HepG2 (cell line): ENCODE results near the gene ZG16B. TPM values are rescaled to one million over a fixed set of nuclear protein-coding genes. Genes with fewer than 3 reads are reported as not detected.

ENCODE experiments used
- CBX5 ChIP-seq: sonication (generic); formaldehyde crosslinking; IDR thresholded peaks from 2 replicates; pipeline ENCODE4 v1.4.0; 2020; ENCODE audit warnings: missing genetic modification reagents, borderline replicate concordance
- KDM1A ChIP-seq: IDR thresholded peaks from 2 replicates; pipeline ENCODE4 v1.6.1; 2016; ENCODE audit warnings: missing compliant biosample characterization
- KDM2A ChIP-seq: sonication (generic); formaldehyde crosslinking; IDR thresholded peaks from 2 replicates; pipeline ENCODE4 v1.4.0; 2020; ENCODE audit warnings: low read depth, missing genetic modification reagents, borderline replicate concordance
- MIER2 ChIP-seq: IDR thresholded peaks from 2 replicates; pipeline ENCODE4 v1.6.1; 2016; ENCODE audit warnings: missing biosample characterization, missing genetic modification reagents
- MIXL1 ChIP-seq: IDR thresholded peaks from 2 replicates; pipeline ENCODE4 v1.6.1; 2016
- NR2F1 ChIP-seq, 2 experiments: fragments of 450-650 bp in 1 of 2; formaldehyde crosslinking in 1 of 2; IDR thresholded peaks; 2 replicates each; pipeline versions ENCODE4 v1.5.0 to v1.6.1; 2016 to 2020; ENCODE audit warnings: mild to moderate bottlenecking in 1 of 2, missing compliant biosample characterization in 1 of 2, missing genetic modification reagents in 1 of 2, moderate library complexity in 1 of 2
- RFX3 ChIP-seq: IDR thresholded peaks from 2 replicates; pipeline ENCODE4 v1.6.1; 2016; ENCODE audit warnings: missing biosample characterization, missing genetic modification reagents
- SIX4 ChIP-seq: sonication (generic); formaldehyde crosslinking; IDR thresholded peaks from 2 replicates; pipeline ENCODE4 v1.4.0; 2020; ENCODE audit warnings: missing genetic modification reagents
- WIZ ChIP-seq: sonication (generic); formaldehyde crosslinking; IDR thresholded peaks from 2 replicates; pipeline ENCODE4 v1.5.1; 2020; ENCODE audit warnings: mild to moderate bottlenecking, missing genetic modification reagents
- ZNF567 ChIP-seq: sonication (generic); formaldehyde crosslinking; IDR thresholded peaks from 2 replicates; pipeline ENCODE4 v1.8.1; 2023; ENCODE audit warnings: mild to moderate bottlenecking, missing genetic modification reagents, borderline replicate concordance
- ZNF569 ChIP-seq: sonication (generic); formaldehyde crosslinking; IDR thresholded peaks from 2 replicates; pipeline ENCODE4 v1.5.0; 2020; ENCODE audit warnings: mild to moderate bottlenecking, missing genetic modification reagents, moderate library complexity, borderline replicate concordance
- ZNF713 ChIP-seq: sonication (generic); formaldehyde crosslinking; IDR thresholded peaks from 2 replicates; pipeline ENCODE4 v1.4.0; 2020; ENCODE audit warnings: mild to moderate bottlenecking, missing genetic modification reagents
- polyA plus RNA-seq, 8 experiments: library from polyadenylated mRNA; depleted of rRNA in 3 of 8; stranded (reverse) in 7 of 8; unstranded in 1 of 8; fragments of >200 nt; fragmentation: Illumina TruSeq in 4 of 8; extraction: Trizol in 4 of 8; gene quantifications; 2 replicates each; pipeline versions ENCODE4 v1.2.1 to v1.2.3, GENCODE V29; 2011 to 2016; ENCODE audit warnings: low read depth in 4 of 8, missing spikeins in 1 of 8, mixed read lengths in 1 of 8; ENCODE audit not compliant: insufficient read depth in 1 of 8
- total RNA-seq, 5 experiments: library from RNA; depleted of rRNA; stranded (reverse); fragments of >200 nt; fragmentation: Illumina TruSeq; extraction: Trizol; gene quantifications; 2 replicates each; pipeline ENCODE4 v1.2.3, GENCODE V29; 2016; ENCODE audit warnings: low read depth in 1 of 5
- TF ChIP-seq, protein P1 (sequence below): sonication (generic); formaldehyde crosslinking; IDR thresholded peaks from 2 replicates; pipeline ENCODE4 v1.4.0; 2020; ENCODE audit warnings: missing genetic modification reagents
- TF ChIP-seq, protein P2 (sequence below), 2 experiments: sonication (generic) in 1 of 2; formaldehyde crosslinking in 1 of 2; IDR thresholded peaks; 2 replicates each; pipeline versions ENCODE4 v1.4.0 to v1.6.1; 2018 to 2020; ENCODE audit warnings: missing genetic modification reagents in 2 of 2, borderline replicate concordance in 1 of 2, low read depth in 1 of 2, mild to moderate bottlenecking in 1 of 2, missing biosample characterization in 1 of 2
- TF ChIP-seq, protein P3 (sequence below): sonication (generic); formaldehyde crosslinking; IDR thresholded peaks from 2 replicates; pipeline ENCODE4 v1.4.0; 2020; ENCODE audit warnings: missing genetic modification reagents
- TF ChIP-seq, protein P4 (sequence below): sonication (generic); formaldehyde crosslinking; IDR thresholded peaks from 2 replicates; pipeline ENCODE4 v1.5.1; 2020; ENCODE audit warnings: missing genetic modification reagents, mild to moderate bottlenecking, borderline replicate concordance
- TF ChIP-seq, protein P5 (sequence below): sonication (generic); formaldehyde crosslinking; IDR thresholded peaks from 2 replicates; pipeline ENCODE4 v1.9.0; 2022; ENCODE audit warnings: low read depth, missing genetic modification reagents

ZG16B gene
- total and polyA plus RNA-seq, 2 of the 13 experiments (the other 11 are each of a cell fraction or from before 2014, with no cell fraction given) = 1.5 to 11.3 TPM

DNA sequence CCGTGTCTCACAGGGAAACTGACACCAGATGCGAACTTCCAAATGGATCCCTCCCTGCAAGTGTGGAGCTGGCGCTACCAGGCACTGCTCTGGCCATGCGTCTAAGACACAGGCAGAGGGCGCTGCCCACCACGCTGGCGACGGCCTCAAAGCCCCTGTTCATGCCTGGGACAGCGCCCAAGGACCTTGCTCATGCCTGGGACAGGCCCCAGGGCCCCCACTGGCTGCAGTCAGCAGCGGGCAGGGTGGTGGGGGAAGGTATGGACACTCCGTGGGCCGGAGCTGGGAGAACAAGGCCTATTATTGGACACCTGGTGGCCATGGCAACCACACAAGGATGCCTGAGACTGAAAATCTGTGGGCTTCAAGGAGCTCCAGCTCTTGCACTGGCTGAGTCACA, 8.8 kb downstream of the ZG16B start (continued):
- TF ChIP-seq, protein P1, sequence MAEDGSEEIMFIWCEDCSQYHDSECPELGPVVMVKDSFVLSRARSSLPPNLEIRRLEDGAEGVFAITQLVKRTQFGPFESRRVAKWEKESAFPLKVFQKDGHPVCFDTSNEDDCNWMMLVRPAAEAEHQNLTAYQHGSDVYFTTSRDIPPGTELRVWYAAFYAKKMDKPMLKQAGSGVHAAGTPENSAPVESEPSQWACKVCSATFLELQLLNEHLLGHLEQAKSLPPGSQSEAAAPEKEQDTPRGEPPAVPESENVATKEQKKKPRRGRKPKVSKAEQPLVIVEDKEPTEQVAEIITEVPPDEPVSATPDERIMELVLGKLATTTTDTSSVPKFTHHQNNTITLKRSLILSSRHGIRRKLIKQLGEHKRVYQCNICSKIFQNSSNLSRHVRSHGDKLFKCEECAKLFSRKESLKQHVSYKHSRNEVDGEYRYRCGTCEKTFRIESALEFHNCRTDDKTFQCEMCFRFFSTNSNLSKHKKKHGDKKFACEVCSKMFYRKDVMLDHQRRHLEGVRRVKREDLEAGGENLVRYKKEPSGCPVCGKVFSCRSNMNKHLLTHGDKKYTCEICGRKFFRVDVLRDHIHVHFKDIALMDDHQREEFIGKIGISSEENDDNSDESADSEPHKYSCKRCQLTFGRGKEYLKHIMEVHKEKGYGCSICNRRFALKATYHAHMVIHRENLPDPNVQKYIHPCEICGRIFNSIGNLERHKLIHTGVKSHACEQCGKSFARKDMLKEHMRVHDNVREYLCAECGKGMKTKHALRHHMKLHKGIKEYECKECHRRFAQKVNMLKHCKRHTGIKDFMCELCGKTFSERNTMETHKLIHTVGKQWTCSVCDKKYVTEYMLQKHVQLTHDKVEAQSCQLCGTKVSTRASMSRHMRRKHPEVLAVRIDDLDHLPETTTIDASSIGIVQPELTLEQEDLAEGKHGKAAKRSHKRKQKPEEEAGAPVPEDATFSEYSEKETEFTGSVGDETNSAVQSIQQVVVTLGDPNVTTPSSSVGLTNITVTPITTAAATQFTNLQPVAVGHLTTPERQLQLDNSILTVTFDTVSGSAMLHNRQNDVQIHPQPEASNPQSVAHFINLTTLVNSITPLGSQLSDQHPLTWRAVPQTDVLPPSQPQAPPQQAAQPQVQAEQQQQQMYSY = no peak
- TF ChIP-seq, protein P2, sequence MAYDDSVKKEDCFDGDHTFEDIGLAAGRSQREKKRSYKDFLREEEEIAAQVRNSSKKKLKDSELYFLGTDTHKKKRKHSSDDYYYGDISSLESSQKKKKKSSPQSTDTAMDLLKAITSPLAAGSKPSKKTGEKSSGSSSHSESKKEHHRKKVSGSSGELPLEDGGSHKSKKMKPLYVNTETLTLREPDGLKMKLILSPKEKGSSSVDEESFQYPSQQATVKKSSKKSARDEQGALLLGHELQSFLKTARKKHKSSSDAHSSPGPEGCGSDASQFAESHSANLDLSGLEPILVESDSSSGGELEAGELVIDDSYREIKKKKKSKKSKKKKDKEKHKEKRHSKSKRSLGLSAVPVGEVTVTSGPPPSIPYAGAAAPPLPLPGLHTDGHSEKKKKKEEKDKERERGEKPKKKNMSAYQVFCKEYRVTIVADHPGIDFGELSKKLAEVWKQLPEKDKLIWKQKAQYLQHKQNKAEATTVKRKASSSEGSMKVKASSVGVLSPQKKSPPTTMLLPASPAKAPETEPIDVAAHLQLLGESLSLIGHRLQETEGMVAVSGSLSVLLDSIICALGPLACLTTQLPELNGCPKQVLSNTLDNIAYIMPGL (CRISPR knock-in tag; IDR thresholded peaks at IDR 0.05; ENCODE audit: borderline replicate concordance in 1 of 2, low read depth in 1 of 2) = peak; percentile 68 to 75; a peak in 3 of 4 replicates
- TF ChIP-seq MIER2 (CRISPR knock-in tag) (peak; percentile 58; the same call in 1 of the 2 replicates), ZNF713 (CRISPR knock-in tag) (0 out of 2 replicates have a peak, but pooled peaks have one; percentile 45), WIZ (CRISPR knock-in tag) (no peak), KDM2A (peak; percentile 81; the same call in 1 of the 2 replicates), RFX3 (0 out of 2 replicates have a peak, but pooled peaks have one; percentile 38), ZNF567 (CRISPR knock-in tag) (peak; percentile 52; the same call in 1 of the 2 replicates), MIXL1 (CRISPR knock-in tag) (0 out of 2 replicates have a peak, but pooled peaks have one; percentile 21), SIX4 (CRISPR knock-in tag) (no peak), CBX5 (CRISPR knock-in tag) (peak; percentile 56; the same call in 1 of the 2 replicates), NR2F1 (CRISPR knock-in tag; IDR thresholded peaks at IDR 0.05) (no peak), ZNF569 (CRISPR knock-in tag) (no peak), KDM1A (CRISPR knock-in tag) (no peak)
- TF ChIP-seq, protein P3, sequence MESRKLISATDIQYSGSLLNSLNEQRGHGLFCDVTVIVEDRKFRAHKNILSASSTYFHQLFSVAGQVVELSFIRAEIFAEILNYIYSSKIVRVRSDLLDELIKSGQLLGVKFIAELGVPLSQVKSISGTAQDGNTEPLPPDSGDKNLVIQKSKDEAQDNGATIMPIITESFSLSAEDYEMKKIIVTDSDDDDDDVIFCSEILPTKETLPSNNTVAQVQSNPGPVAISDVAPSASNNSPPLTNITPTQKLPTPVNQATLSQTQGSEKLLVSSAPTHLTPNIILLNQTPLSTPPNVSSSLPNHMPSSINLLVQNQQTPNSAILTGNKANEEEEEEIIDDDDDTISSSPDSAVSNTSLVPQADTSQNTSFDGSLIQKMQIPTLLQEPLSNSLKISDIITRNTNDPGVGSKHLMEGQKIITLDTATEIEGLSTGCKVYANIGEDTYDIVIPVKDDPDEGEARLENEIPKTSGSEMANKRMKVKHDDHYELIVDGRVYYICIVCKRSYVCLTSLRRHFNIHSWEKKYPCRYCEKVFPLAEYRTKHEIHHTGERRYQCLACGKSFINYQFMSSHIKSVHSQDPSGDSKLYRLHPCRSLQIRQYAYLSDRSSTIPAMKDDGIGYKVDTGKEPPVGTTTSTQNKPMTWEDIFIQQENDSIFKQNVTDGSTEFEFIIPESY (CRISPR knock-in tag) = peak; percentile 87
- TF ChIP-seq, protein P4, sequence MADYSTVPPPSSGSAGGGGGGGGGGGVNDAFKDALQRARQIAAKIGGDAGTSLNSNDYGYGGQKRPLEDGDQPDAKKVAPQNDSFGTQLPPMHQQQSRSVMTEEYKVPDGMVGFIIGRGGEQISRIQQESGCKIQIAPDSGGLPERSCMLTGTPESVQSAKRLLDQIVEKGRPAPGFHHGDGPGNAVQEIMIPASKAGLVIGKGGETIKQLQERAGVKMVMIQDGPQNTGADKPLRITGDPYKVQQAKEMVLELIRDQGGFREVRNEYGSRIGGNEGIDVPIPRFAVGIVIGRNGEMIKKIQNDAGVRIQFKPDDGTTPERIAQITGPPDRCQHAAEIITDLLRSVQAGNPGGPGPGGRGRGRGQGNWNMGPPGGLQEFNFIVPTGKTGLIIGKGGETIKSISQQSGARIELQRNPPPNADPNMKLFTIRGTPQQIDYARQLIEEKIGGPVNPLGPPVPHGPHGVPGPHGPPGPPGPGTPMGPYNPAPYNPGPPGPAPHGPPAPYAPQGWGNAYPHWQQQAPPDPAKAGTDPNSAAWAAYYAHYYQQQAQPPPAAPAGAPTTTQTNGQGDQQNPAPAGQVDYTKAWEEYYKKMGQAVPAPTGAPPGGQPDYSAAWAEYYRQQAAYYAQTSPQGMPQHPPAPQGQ (CRISPR knock-in tag) = no peak
- TF ChIP-seq, protein P5, sequence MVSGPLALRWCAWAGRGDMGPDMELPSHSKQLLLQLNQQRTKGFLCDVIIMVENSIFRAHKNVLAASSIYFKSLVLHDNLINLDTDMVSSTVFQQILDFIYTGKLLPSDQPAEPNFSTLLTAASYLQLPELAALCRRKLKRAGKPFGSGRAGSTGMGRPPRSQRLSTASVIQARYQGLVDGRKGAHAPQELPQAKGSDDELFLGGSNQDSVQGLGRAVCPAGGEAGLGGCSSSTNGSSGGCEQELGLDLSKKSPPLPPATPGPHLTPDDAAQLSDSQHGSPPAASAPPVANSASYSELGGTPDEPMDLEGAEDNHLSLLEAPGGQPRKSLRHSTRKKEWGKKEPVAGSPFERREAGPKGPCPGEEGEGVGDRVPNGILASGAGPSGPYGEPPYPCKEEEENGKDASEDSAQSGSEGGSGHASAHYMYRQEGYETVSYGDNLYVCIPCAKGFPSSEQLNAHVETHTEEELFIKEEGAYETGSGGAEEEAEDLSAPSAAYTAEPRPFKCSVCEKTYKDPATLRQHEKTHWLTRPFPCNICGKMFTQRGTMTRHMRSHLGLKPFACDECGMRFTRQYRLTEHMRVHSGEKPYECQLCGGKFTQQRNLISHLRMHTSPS (CRISPR knock-in tag) = no peak
